ENCODE measurements around the gene PDZRN3.

GRCh38 chr3:73405000-73405399 lies 219.7 kb downstream of the PDZRN3 start:
- TF ChIP-seq SIN3A (IDR thresholded peaks at IDR 0.05; ENCODE audit: borderline replicate concordance, insufficient read depth, low read length) (no peak), POLR2AphosphoS5 (IDR thresholded peaks at IDR 0.05; ENCODE audit: low read depth, low read length) (no peak), TAF1 (IDR thresholded peaks at IDR 0.05; ENCODE audit: borderline replicate concordance, insufficient read depth, low read length) (no peak), REST (IDR thresholded peaks at IDR 0.05; ENCODE audit: insufficient read depth in 1 of 2, low read depth in 2 of 2, low read length in 2 of 2) (no peak), FOXP2 (optimal IDR thresholded peaks at IDR 0.05; ENCODE audit: borderline replicate concordance, extremely low read depth, extremely low read length, insufficient read depth) (no peak)
